NCI-H460 (cell line): ENCODE data around the gene RIBC1. TPM values are rescaled to one million over a fixed set of nuclear protein-coding genes. Genes with fewer than 3 reads are reported as not detected.
A peak's percentile ranks its signal among the peaks of the same experiment; 100 is the strongest.
"Not testable (repeated sequence)": the region's sequence is repeated elsewhere in the genome, so short reads cannot be mapped to it uniquely, and the experiment has no call there.

Experiments
- DNase-seq: peaks from one replicate; pipeline ENCODE4 v3.0.0-alpha.2; 2016; ENCODE audit warnings: low read depth; ENCODE audit errors: extremely low read depth
- polyA plus RNA-seq: library from polyadenylated mRNA; depleted of rRNA; stranded (reverse); fragments of >200 nt; gene quantifications from 2 replicates; pipeline ENCODE4 v1.2.3, GENCODE V29; 2014; cell fraction: nucleus; rRNA removed
- total RNA-seq: library from RNA; depleted of rRNA; stranded (reverse); fragments of >200 nt; shearing (Covaris generic); gene quantifications from 2 replicates; pipeline ENCODE4 v1.2.3, GENCODE V29; 2014; rRNA removed

The RIBC1 gene
- 1.2 and 1.5 TPM in 2 replicates for total RNA-seq
- 0.67 and 3.8 TPM in 2 replicates for polyA plus RNA-seq

GRCh38 chrX:53422861-53423306 lies at the start of gene RIBC1:
Gene RIBC1, plus strand, starts transcription at chrX:53422873. Its CDS starts 3,404 bp downstream, at chrX:53426277.
- DNase-seq, result no peak

- no peak for DNase-seq
These were observed 49.4 kb upstream of the RIBC1 start for GRCh38 chrX:53373307-53373706.

- no peak for DNase-seq
These were observed 48.4 kb upstream of the RIBC1 start for GRCh38 chrX:53374222-53374820.

GRCh38 chrX:53374923-53375322 lies 47.8 kb upstream of the RIBC1 start:
- no peak for DNase-seq

GRCh38 chrX:53376888-53377287 lies 45.8 kb upstream of the RIBC1 start:
- no peak for DNase-seq

- DNase-seq, result no peak
These were observed 45.2 kb upstream of the RIBC1 start for GRCh38 chrX:53377464-53377863.

- no peak for DNase-seq
These were observed 43.5 kb upstream of the RIBC1 start for GRCh38 chrX:53379008-53379710.

- no peak for DNase-seq
These were observed 42.9 kb upstream of the RIBC1 start for GRCh38 chrX:53379747-53380146.

- no peak for DNase-seq
These were observed 39.1 kb upstream of the RIBC1 start for GRCh38 chrX:53383376-53384076.

- no peak for DNase-seq
These were observed 26.9 kb upstream of the RIBC1 start for GRCh38 chrX:53395605-53396298.

GRCh38 chrX:53398216-53398615 lies 24.5 kb upstream of the RIBC1 start:
- DNase-seq, result no peak

- no peak for DNase-seq
These were observed 19.1 kb upstream of the RIBC1 start for GRCh38 chrX:53403535-53403934.

GRCh38 chrX:53412446-53412845 lies 10.2 kb upstream of the RIBC1 start:
- no peak for DNase-seq

- not testable (repeated sequence) for DNase-seq
These were observed 2.3 kb upstream of the RIBC1 start for GRCh38 chrX:53420351-53420750.

GRCh38 chrX:53421125-53421524 lies 1.5 kb upstream of the RIBC1 start:
- DNase-seq, result no peak

GRCh38 chrX:53421772-53422085 lies 944 bp upstream of the RIBC1 start:
- no peak for DNase-seq

GRCh38 chrX:53422086-53422860 lies 400 bp upstream of the RIBC1 start, which contains the start of gene SMC1A:
Gene SMC1A, minus strand, starts transcription at chrX:53422654. Its CDS starts 54 bp downstream, at chrX:53422600.
- peak; percentile 96 for DNase-seq

GRCh38 chrX:53429755-53430154 lies 7.1 kb downstream of the RIBC1 start:
- no peak for DNase-seq

- no peak for DNase-seq
These were observed 7.6 kb downstream of the RIBC1 start for GRCh38 chrX:53430231-53430630.
